GM23338 (cell line): ENCODE results near the gene FYN. TPM values are rescaled to one million over a fixed set of nuclear protein-coding genes. Genes with fewer than 3 reads are reported as not detected.

Source experiments
- ATAC-seq: fragments of 200-7000 bp; cut with Tn5 transposase; 3 replicates; pipeline ENCODE4 v1.9.1; 2020
- DNase-seq: peaks from one replicate; pipeline ENCODE4 v3.0.0-alpha.2; 2015; ENCODE audit warnings: low spot score
- H2AFZ ChIP-seq: fragments of 200-600 bp; sonication (generic); 2 replicates; pipeline ENCODE4 v1.8.0; 2016; ENCODE audit warnings: antibody characterized with exemption, mild to moderate bottlenecking, moderate library complexity
- H3F3A ChIP-seq: fragments of 200-600 bp; sonication (generic); replicated peaks from 2 replicates; pipeline ENCODE4 v1.8.0; 2017; ENCODE audit warnings: antibody characterized with exemption, mixed run types, low read depth
- H3K27ac ChIP-seq: fragments of 200-600 bp; sonication (generic); 2 replicates; pipeline ENCODE4 v1.6.1; 2016; ENCODE audit warnings: low read depth
- H3K27me3 ChIP-seq: fragments of 200-600 bp; sonication (generic); 2 replicates; pipeline ENCODE4 v1.8.0; 2016; ENCODE audit warnings: mild to moderate bottlenecking, mixed run types, moderate library complexity; ENCODE audit not compliant: insufficient read depth
- H3K36me3 ChIP-seq: fragments of 200-600 bp; sonication (generic); 2 replicates; pipeline ENCODE4 v1.8.0; 2016; ENCODE audit warnings: mild to moderate bottlenecking; ENCODE audit not compliant: insufficient read depth
- H3K4me1 ChIP-seq: fragments of 200-600 bp; sonication (generic); 2 replicates; pipeline ENCODE4 v1.8.0; 2016; ENCODE audit warnings: mild to moderate bottlenecking, moderate library complexity; ENCODE audit not compliant: insufficient read depth
- H3K4me2 ChIP-seq: fragments of 200-600 bp; sonication (generic); 2 replicates; pipeline ENCODE4 v1.7.1; 2017; ENCODE audit warnings: mixed run types
- H3K4me3 ChIP-seq: fragments of 200-600 bp; sonication (generic); 2 replicates; pipeline ENCODE4 v1.6.1; 2016; ENCODE audit warnings: mixed run types
- H3K79me2 ChIP-seq: fragments of 200-600 bp; sonication (generic); replicated peaks from 2 replicates; pipeline ENCODE4 v1.8.0; 2017; ENCODE audit warnings: mild to moderate bottlenecking; ENCODE audit not compliant: insufficient read depth
- H3K9me2 ChIP-seq: fragments of 200-600 bp; sonication (generic); 2 replicates; pipeline ENCODE4 v1.8.0; 2017; ENCODE audit not compliant: insufficient read depth
- H4K20me1 ChIP-seq: fragments of 200-600 bp; sonication (generic); replicated peaks from 2 replicates; pipeline ENCODE4 v1.8.0; 2017; ENCODE audit warnings: mild to moderate bottlenecking; ENCODE audit not compliant: insufficient read depth
- H3K27ac Mint-ChIP-seq: 2 replicates; pipeline ENCODE4 v1.8.0; 2020; ENCODE audit warnings: inconsistent platforms, mild to moderate bottlenecking, moderate library complexity, mixed read lengths
- H3K27me3 Mint-ChIP-seq: 3 replicates; pipeline ENCODE4 v1.8.0; 2022; ENCODE audit warnings: low read depth, mild to moderate bottlenecking, moderate library complexity, mixed read lengths, inconsistent platforms; ENCODE audit not compliant: insufficient read depth, poor library complexity
- H3K36me3 Mint-ChIP-seq: 3 replicates; pipeline ENCODE4 v1.8.0; 2021; ENCODE audit warnings: low read depth, mild to moderate bottlenecking, inconsistent platforms, moderate library complexity, mixed read lengths
- H3K4me1 Mint-ChIP-seq: 3 replicates; pipeline ENCODE4 v1.8.0; 2020; ENCODE audit warnings: mild to moderate bottlenecking, inconsistent platforms, mixed read lengths
- H3K4me3 Mint-ChIP-seq: 3 replicates; pipeline ENCODE4 v1.8.0; 2021; ENCODE audit warnings: moderate library complexity, mild to moderate bottlenecking, inconsistent platforms, mixed read lengths
- H3K9me3 Mint-ChIP-seq: 3 replicates; pipeline ENCODE4 v1.8.0; 2020; ENCODE audit warnings: moderate library complexity, mild to moderate bottlenecking, inconsistent platforms, mixed read lengths
- CREB1 ChIP-seq: fragments of 250-450 bp; sonication (Bioruptor Pico); IDR thresholded peaks from 2 replicates; pipeline ENCODE4 v1.5.0; 2020; ENCODE audit warnings: low read depth, mild to moderate bottlenecking, moderate library complexity
- CTCF ChIP-seq, 2 experiments: fragments of 200-600 bp in 1 of 2; sonication (generic) in 1 of 2; conservative IDR thresholded peaks; 2 replicates each; pipeline versions ENCODE4 v1.5.1 to v1.6.1; 2016 to 2017; ENCODE audit warnings: antibody characterized with exemption in 2 of 2, low read depth in 2 of 2, mild to moderate bottlenecking in 2 of 2, moderate library complexity in 1 of 2
- EZH2 ChIP-seq: fragments of 200-600 bp; sonication (generic); IDR thresholded peaks from one replicate; pipeline ENCODE4 v1.8.0; 2017; ENCODE audit warnings: antibody characterized with exemption, mild to moderate bottlenecking, low read depth; ENCODE audit not compliant: unreplicated experiment
- EZH2phosphoT487 ChIP-seq: fragments of 200-600 bp; sonication (generic); IDR thresholded peaks from one replicate; pipeline ENCODE4 v1.8.1; 2018; ENCODE audit warnings: antibody characterized with exemption; ENCODE audit not compliant: unreplicated experiment
- JUNB ChIP-seq: IDR thresholded peaks from one replicate; pipeline ENCODE4 v1.6.1; 2016; ENCODE audit warnings: antibody characterized with exemption; ENCODE audit not compliant: unreplicated experiment
- NANOG ChIP-seq: IDR thresholded peaks from 2 replicates; pipeline ENCODE4 v1.6.1; 2016; ENCODE audit warnings: antibody characterized with exemption, borderline replicate concordance
- POLR2AphosphoS5 ChIP-seq: IDR thresholded peaks from 2 replicates; pipeline ENCODE4 v1.6.1; 2016; ENCODE audit warnings: antibody characterized with exemption, low read depth
- STAT1 ChIP-seq: IDR thresholded peaks from one replicate; pipeline ENCODE4 v1.6.1; 2016; ENCODE audit warnings: antibody characterized with exemption; ENCODE audit not compliant: unreplicated experiment
- ZNF114 ChIP-seq: fragments of 250-450 bp; sonication (Bioruptor Pico); IDR thresholded peaks from 2 replicates; pipeline ENCODE4 v1.5.0; 2020; ENCODE audit warnings: mild to moderate bottlenecking, moderate library complexity
- ZNF331 ChIP-seq: fragments of 250-450 bp; sonication (Bioruptor Pico); IDR thresholded peaks from 2 replicates; pipeline ENCODE4 v1.5.0; 2020; ENCODE audit warnings: low read depth, mild to moderate bottlenecking, moderate library complexity
- polyA plus RNA-seq: library from polyadenylated mRNA; unstranded; fragments of >200 nt; fragmentation: Nextera tagmentation; extraction: Ambion mirVana; gene quantifications from 2 replicates; pipeline ENCODE4 v1.2.1, GENCODE V29; 2016
- total RNA-seq: library from RNA; depleted of rRNA; stranded (reverse); fragments of >200 nt; shearing (Covaris generic); gene quantifications from 2 replicates; pipeline ENCODE4 v1.2.3, GENCODE V29; 2014
- TF ChIP-seq, protein P1 (sequence below): fragments of 250-450 bp; sonication (Bioruptor Pico); IDR thresholded peaks from 2 replicates; pipeline ENCODE4 v1.5.0; 2020; ENCODE audit warnings: mild to moderate bottlenecking, moderate library complexity
- TF ChIP-seq, protein P2 (sequence below): IDR thresholded peaks from 2 replicates; pipeline ENCODE4 v1.6.1; 2016; ENCODE audit warnings: antibody characterized with exemption

FYN gene
- total and polyA plus RNA-seq, 2 experiments from 2014 or later = 46.8 to 143 TPM

DNA sequence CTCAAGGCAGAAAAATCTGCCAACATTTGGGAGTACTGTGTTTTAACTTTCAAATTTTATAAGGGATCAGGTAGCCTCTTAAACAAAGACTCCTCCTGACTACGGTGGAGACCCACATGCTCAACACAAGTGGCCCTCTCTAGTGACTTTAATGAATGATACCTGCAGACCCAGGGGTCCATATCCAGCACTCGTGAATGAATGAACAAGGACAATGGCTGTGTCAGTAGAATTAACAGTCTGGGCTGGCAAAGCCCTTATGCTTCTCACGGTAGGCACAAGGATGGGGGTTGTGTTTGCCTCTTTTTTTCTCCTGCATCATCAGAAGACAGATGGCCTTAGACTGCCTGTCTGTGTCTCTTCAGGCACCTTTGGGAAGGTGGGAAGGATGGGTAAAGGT is 154.9 kb downstream of the FYN start (continued):
- TF ChIP-seq, protein P1, sequence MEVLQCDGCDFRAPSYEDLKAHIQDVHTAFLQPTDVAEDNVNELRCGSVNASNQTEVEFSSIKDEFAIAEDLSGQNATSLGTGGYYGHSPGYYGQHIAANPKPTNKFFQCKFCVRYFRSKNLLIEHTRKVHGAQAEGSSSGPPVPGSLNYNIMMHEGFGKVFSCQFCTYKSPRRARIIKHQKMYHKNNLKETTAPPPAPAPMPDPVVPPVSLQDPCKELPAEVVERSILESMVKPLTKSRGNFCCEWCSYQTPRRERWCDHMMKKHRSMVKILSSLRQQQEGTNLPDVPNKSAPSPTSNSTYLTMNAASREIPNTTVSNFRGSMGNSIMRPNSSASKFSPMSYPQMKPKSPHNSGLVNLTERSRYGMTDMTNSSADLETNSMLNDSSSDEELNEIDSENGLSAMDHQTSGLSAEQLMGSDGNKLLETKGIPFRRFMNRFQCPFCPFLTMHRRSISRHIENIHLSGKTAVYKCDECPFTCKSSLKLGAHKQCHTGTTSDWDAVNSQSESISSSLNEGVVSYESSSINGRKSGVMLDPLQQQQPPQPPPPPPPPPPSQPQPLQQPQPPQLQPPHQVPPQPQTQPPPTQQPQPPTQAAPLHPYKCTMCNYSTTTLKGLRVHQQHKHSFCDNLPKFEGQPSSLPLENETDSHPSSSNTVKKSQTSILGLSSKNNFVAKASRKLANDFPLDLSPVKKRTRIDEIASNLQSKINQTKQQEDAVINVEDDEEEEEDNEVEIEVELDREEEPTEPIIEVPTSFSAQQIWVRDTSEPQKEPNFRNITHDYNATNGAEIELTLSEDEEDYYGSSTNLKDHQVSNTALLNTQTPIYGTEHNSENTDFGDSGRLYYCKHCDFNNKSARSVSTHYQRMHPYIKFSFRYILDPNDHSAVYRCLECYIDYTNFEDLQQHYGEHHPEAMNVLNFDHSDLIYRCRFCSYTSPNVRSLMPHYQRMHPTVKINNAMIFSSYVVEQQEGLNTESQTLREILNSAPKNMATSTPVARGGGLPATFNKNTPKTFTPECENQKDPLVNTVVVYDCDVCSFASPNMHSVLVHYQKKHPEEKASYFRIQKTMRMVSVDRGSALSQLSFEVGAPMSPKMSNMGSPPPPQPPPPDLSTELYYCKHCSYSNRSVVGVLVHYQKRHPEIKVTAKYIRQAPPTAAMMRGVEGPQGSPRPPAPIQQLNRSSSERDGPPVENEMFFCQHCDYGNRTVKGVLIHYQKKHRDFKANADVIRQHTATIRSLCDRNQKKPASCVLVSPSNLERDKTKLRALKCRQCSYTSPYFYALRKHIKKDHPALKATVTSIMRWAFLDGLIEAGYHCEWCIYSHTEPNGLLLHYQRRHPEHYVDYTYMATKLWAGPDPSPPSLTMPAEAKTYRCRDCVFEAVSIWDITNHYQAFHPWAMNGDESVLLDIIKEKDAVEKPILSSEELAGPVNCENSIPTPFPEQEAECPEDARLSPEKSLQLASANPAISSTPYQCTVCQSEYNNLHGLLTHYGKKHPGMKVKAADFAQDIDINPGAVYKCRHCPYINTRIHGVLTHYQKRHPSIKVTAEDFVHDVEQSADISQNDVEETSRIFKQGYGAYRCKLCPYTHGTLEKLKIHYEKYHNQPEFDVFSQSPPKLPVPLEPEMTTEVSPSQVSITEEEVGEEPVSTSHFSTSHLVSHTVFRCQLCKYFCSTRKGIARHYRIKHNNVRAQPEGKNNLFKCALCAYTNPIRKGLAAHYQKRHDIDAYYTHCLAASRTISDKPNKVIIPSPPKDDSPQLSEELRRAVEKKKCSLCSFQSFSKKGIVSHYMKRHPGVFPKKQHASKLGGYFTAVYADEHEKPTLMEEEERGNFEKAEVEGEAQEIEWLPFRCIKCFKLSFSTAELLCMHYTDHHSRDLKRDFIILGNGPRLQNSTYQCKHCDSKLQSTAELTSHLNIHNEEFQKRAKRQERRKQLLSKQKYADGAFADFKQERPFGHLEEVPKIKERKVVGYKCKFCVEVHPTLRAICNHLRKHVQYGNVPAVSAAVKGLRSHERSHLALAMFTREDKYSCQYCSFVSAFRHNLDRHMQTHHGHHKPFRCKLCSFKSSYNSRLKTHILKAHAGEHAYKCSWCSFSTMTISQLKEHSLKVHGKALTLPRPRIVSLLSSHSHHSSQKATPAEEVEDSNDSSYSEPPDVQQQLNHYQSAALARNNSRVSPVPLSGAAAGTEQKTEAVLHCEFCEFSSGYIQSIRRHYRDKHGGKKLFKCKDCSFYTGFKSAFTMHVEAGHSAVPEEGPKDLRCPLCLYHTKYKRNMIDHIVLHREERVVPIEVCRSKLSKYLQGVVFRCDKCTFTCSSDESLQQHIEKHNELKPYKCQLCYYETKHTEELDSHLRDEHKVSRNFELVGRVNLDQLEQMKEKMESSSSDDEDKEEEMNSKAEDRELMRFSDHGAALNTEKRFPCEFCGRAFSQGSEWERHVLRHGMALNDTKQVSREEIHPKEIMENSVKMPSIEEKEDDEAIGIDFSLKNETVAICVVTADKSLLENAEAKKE (CRISPR knock-in tag) = no peak
- TF ChIP-seq ZNF331 (CRISPR knock-in tag) (no peak), POLR2AphosphoS5 (no peak), STAT1 (no peak), CREB1 (no peak)
- TF ChIP-seq, protein P2, sequence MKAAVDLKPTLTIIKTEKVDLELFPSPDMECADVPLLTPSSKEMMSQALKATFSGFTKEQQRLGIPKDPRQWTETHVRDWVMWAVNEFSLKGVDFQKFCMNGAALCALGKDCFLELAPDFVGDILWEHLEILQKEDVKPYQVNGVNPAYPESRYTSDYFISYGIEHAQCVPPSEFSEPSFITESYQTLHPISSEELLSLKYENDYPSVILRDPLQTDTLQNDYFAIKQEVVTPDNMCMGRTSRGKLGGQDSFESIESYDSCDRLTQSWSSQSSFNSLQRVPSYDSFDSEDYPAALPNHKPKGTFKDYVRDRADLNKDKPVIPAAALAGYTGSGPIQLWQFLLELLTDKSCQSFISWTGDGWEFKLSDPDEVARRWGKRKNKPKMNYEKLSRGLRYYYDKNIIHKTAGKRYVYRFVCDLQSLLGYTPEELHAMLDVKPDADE = no peak

DNA sequence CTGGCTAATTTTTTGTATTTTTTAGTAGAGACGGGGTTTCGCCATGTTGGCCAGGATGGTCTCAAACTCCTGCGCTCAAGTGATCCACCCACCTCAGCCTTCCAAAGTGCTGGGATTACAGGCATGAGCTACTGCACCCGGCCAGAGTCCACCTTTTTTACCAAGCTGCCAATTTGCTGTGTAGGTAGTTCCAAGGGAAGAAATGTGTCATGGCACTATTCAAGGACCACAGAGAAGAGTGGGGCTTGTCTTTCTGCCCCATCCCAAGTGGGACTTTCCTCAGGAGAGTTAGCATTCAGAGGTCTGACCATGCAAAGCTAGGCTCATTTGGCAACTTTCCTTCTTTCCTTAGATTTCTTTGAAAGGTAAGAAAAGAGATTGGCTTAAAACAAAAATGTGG is 155.6 kb downstream of the FYN start:
- TF ChIP-seq EZH2phosphoT487 = no peak
- TF ChIP-seq CTCF (conservative IDR thresholded peaks at IDR 0.05; ENCODE audit: low read depth in 2 of 2) = no peak
- no peak for TF ChIP-seq STAT1
- TF ChIP-seq ZNF114 (CRISPR knock-in tag) = no peak
- TF ChIP-seq CREB1 = no peak
- no peak for TF ChIP-seq EZH2
- no peak for TF ChIP-seq JUNB
- TF ChIP-seq, protein P2 = no peak
- no peak for TF ChIP-seq NANOG
- H3K9me3 Mint-ChIP-seq = no peaks in the 10 kb centered on the region
- no peak overlapping the region for H3K4me3 Mint-ChIP-seq
- H2AFZ ChIP-seq = no peak overlapping the region
- peaks cover 11% of the 10 kb centered on the region; the same call in 1 of the 2 replicates for H3K79me2 ChIP-seq
- no peak overlapping the region for H3K4me3 ChIP-seq
- no peaks in the 10 kb centered on the region for H3K27me3 Mint-ChIP-seq
- no peaks in the 10 kb centered on the region for H3K27me3 ChIP-seq
- peaks cover 11% of the 10 kb centered on the region; the same call in 1 of the 2 replicates for H3K4me1 ChIP-seq
- no peak overlapping the region for H3K27ac ChIP-seq
- no peaks in the 10 kb centered on the region; the same call in 1 of the 2 replicates for H3K36me3 ChIP-seq
- H3F3A ChIP-seq = no peaks in the 10 kb centered on the region
- DNase-seq (no peak), ATAC-seq (no peak)
- H3K27ac Mint-ChIP-seq = no peak overlapping the region; the same call in 1 of the 2 replicates
- H3K9me2 ChIP-seq = no peaks in the 10 kb centered on the region
- H3K4me1 Mint-ChIP-seq = peaks cover 10% of the 10 kb centered on the region
- H3K36me3 Mint-ChIP-seq = peaks cover 40% of the 10 kb centered on the region
- H4K20me1 ChIP-seq = peaks cover 3% of the 10 kb centered on the region; the same call in 1 of the 2 replicates
- H3K4me2 ChIP-seq = no peak overlapping the region
